ENCODE measurements around the gene RASSF10.

DNA sequence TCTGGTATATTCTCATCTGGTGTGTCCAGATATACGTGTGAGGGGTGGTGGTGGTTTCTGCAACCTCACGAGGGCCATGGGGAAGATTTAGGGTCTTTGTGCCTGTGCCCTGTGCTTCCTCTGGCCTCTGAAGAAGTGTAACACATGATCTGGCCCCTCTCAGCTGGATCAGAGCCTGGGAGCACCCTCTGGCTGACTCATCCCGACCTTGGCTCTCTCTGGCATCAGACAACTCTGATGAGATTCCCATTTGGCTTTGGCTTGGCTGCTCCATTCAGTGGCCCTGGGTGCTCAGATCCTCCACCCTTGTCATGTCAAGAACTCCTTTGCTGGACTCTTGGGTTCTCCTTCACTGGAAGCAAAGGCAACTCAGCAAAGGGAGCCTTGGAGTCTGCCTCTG, 45.2 kb downstream of the RASSF10 start:
- TF ChIP-seq EZH2 (IDR thresholded peaks at IDR 0.05; ENCODE audit: insufficient read depth, poor library complexity, severe bottlenecking), result no peak
- TF ChIP-seq EZH2phosphoT487 (IDR thresholded peaks at IDR 0.05; ENCODE audit: insufficient read depth, low read depth), result no peak

Measured in GM23248 (cell line).